GM12891 (cell line): ENCODE results near the gene TMEM170B.

ENCODE experiments used
- POLR2A ChIP-seq: IDR thresholded peaks from 2 replicates; pipeline ENCODE4 v1.6.1; 2011; ENCODE audit warnings: low read depth, low read length, control low read depth
- POLR2AphosphoS5 ChIP-seq: IDR thresholded peaks from 2 replicates; pipeline ENCODE4 v1.6.1; 2011; ENCODE audit warnings: low read depth, low read length, control low read depth
- POU2F2 ChIP-seq: IDR thresholded peaks from 2 replicates; pipeline ENCODE4 v1.6.1; 2011; ENCODE audit warnings: low read depth, mild to moderate bottlenecking, control low read depth, low read length, moderate library complexity

GRCh38 chr6:11535801-11536230 lies 1.7 kb upstream of the TMEM170B start:
- TF ChIP-seq POU2F2 = no peak
- TF ChIP-seq POLR2A = no peak
- no peak for TF ChIP-seq POLR2AphosphoS5
